Measurements from ENCODE around the gene GREB1.
A peak's percentile ranks its signal among the peaks of the same experiment; 100 is the strongest.

The GREB1 gene

DNA sequence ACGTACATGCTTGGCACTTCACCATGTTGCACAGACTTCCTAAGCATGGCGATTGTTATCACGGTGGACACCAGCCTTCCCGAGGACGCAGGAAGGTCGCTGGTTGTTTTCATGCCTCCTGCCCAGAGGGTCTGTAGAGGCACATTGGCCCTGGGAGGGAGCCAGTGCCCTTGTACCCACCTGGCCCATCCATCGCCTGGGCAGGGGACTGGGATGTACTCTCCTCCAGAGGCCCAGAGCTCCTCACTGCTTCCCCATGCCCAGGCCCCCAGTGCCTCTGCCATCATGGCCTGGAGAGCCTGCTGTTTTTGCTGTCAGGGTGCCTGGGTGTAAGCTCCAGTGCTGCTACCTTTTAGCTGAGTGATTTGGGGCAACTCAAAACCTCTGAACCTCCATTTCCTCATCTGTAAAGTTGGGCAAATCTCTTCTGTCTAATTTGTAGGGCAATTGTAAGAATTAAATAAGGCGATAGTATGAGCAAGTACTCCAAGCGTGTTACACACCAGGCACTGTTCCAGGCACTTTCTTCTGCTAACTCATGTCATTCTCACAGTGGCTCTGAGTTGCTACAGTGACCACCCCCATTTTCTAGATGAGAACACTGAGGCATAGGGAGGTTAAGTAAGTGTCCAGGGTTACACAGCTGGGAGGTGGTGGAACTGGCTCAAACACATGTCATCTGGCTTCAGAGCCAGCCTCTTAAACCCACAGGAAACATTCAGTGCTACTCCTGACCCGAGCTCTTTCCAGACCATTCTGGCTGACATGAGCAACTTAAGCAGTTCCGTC lies 45.3 kb downstream of the GREB1 start:
- no peaks in the 10 kb centered on the region for H3K36me3 ChIP-seq (ENCODE audit: control insufficient read depth, insufficient read depth, low read length)
- H3K4me2 ChIP-seq (ENCODE audit: low read length) = peak overlapping the region; percentile 22
- H3K4me3 ChIP-seq (ENCODE audit: low read depth, low read length) = no peak overlapping the region
- H3K27ac ChIP-seq = no peak overlapping the region
- no peak overlapping the region for H2AFZ ChIP-seq
- no peak for TF ChIP-seq CTCF (IDR thresholded peaks at IDR 0.05)
- H3K79me2 ChIP-seq = no peaks in the 10 kb centered on the region
- H3K9me3 ChIP-seq (ENCODE audit: control insufficient read depth, low read length) = no peaks in the 10 kb centered on the region
- H3K27me3 ChIP-seq (ENCODE audit: control insufficient read depth, insufficient read depth, low read length) = no peaks in the 10 kb centered on the region
- peaks cover 6% of the 10 kb centered on the region for H3K4me1 ChIP-seq
- H3K9ac ChIP-seq = no peak overlapping the region

GRCh38 chr2:11579867-11580659 lies 46.2 kb downstream of the GREB1 start:
- Histone ChIP-seq H3K4me1 (peaks cover 6% of the 10 kb centered on the region), H3K4me2 (ENCODE audit: low read length) (no peak overlapping the region), H3K27ac (no peak overlapping the region), H3K4me3 (ENCODE audit: low read depth, low read length) (no peak overlapping the region), H3K36me3 (ENCODE audit: control insufficient read depth, insufficient read depth, low read length) (no peaks in the 10 kb centered on the region), H2AFZ (no peak overlapping the region), H3K9ac (no peak overlapping the region), H3K79me2 (no peaks in the 10 kb centered on the region), H3K27me3 (ENCODE audit: control insufficient read depth, insufficient read depth, low read length) (no peaks in the 10 kb centered on the region), H3K9me3 (ENCODE audit: control insufficient read depth, low read length) (no peaks in the 10 kb centered on the region)
- no peak for TF ChIP-seq CTCF (IDR thresholded peaks at IDR 0.05)

- H3K27me3 ChIP-seq (ENCODE audit: control insufficient read depth, insufficient read depth, low read length) = no peaks in the 10 kb centered on the region
- no peak overlapping the region for H3K27ac ChIP-seq
- no peaks in the 10 kb centered on the region for H3K36me3 ChIP-seq (ENCODE audit: control insufficient read depth, insufficient read depth, low read length)
- no peak overlapping the region for H3K4me3 ChIP-seq (ENCODE audit: low read depth, low read length)
- H3K4me2 ChIP-seq (ENCODE audit: low read length) = no peak overlapping the region
- H3K79me2 ChIP-seq = no peaks in the 10 kb centered on the region
- H3K9ac ChIP-seq = no peak overlapping the region
- TF ChIP-seq CTCF (IDR thresholded peaks at IDR 0.05) = no peak
- H3K4me1 ChIP-seq = peaks cover 6% of the 10 kb centered on the region
- no peak overlapping the region for H2AFZ ChIP-seq
- no peaks in the 10 kb centered on the region for H3K9me3 ChIP-seq (ENCODE audit: control insufficient read depth, low read length)
These were observed 46.9 kb downstream of the GREB1 start for GRCh38 chr2:11580697-11581096.

- no peaks in the 10 kb centered on the region for H3K79me2 ChIP-seq
- no peak overlapping the region for H3K4me2 ChIP-seq (ENCODE audit: low read length)
- no peak overlapping the region for H3K27ac ChIP-seq
- H3K36me3 ChIP-seq (ENCODE audit: control insufficient read depth, insufficient read depth, low read length) = no peaks in the 10 kb centered on the region
- no peak overlapping the region for H3K4me3 ChIP-seq (ENCODE audit: low read depth, low read length)
- no peaks in the 10 kb centered on the region for H3K9me3 ChIP-seq (ENCODE audit: control insufficient read depth, low read length)
- no peak overlapping the region for H3K9ac ChIP-seq
- no peak overlapping the region for H2AFZ ChIP-seq
- no peaks in the 10 kb centered on the region for H3K27me3 ChIP-seq (ENCODE audit: control insufficient read depth, insufficient read depth, low read length)
- peaks cover 6% of the 10 kb centered on the region for H3K4me1 ChIP-seq
- no peak for TF ChIP-seq CTCF (IDR thresholded peaks at IDR 0.05)
These were observed 47.4 kb downstream of the GREB1 start for GRCh38 chr2:11581124-11581796.
